ENCODE measurements around the gene TPGS2. TPM values are rescaled to one million over a fixed set of nuclear protein-coding genes. Genes with fewer than 3 reads are reported as not detected.

Gene TPGS2
- total RNA-seq, 2 experiments from 2014 or later, result 87.6 to 158 TPM

GRCh38 chr18:36843784-36844183 is 15.0 kb upstream of the TPGS2 start:
- no peak overlapping the region for H3K27ac Mint-ChIP-seq
- H3K27me3 Mint-ChIP-seq, result no peaks in the 10 kb centered on the region
- CTCF ChIA-PET, result no interaction called here
- intact Hi-C loops (cut with DNase I, micrococcal nuclease), result no loop called here
- peaks cover 25% of the 10 kb centered on the region for H3K36me3 Mint-ChIP-seq (ENCODE audit: low read depth)
- POLR2A ChIA-PET, result no interaction called here
- H3K4me1 Mint-ChIP-seq, result peaks cover 3% of the 10 kb centered on the region
- H3K9me3 Mint-ChIP-seq (ENCODE audit: low read depth), result no peaks in the 10 kb centered on the region
- DNase-seq, result no peak
- no peak overlapping the region for H3K4me3 Mint-ChIP-seq
- no peak for ATAC-seq

GRCh38 chr18:36843199-36843598 is 14.4 kb upstream of the TPGS2 start:
- Mint-ChIP-seq H3K4me3 (no peak overlapping the region), H3K27ac (no peak overlapping the region), H3K9me3 (ENCODE audit: low read depth) (peaks cover 2% of the 10 kb centered on the region), H3K27me3 (no peaks in the 10 kb centered on the region), H3K36me3 (ENCODE audit: low read depth) (peaks cover 26% of the 10 kb centered on the region), H3K4me1 (peaks cover 3% of the 10 kb centered on the region)
- ChIA-PET POLR2A (interaction anchor here (0.8 kb wide), 1 partner anchor 14 kb away, joined by 3 read pairs; no protein-coding TSS in a partner anchor), CTCF (no interaction called here)
- intact Hi-C loops (cut with DNase I, micrococcal nuclease), result no loop called here
- ATAC-seq (no peak), DNase-seq (no peak)

GRCh38 chr18:36839835-36840234 is 11.0 kb upstream of the TPGS2 start:
- peaks cover 2% of the 10 kb centered on the region for H3K9me3 Mint-ChIP-seq (ENCODE audit: low read depth)
- peaks cover 3% of the 10 kb centered on the region for H3K4me1 Mint-ChIP-seq
- intact Hi-C loops (cut with DNase I, micrococcal nuclease), result no loop called here
- no peaks in the 10 kb centered on the region for H3K27me3 Mint-ChIP-seq
- no peak for DNase-seq
- H3K4me3 Mint-ChIP-seq, result no peak overlapping the region
- CTCF ChIA-PET, result no interaction called here
- ATAC-seq, result no peak
- POLR2A ChIA-PET, result no interaction called here
- peaks cover 40% of the 10 kb centered on the region for H3K36me3 Mint-ChIP-seq (ENCODE audit: low read depth)
- no peak overlapping the region for H3K27ac Mint-ChIP-seq

- POLR2A ChIA-PET, result no interaction called here
- intact Hi-C loops (cut with DNase I, micrococcal nuclease), result no loop called here
- H3K9me3 Mint-ChIP-seq (ENCODE audit: low read depth), result peaks cover 2% of the 10 kb centered on the region
Measured at GRCh38 chr18:36835927-36836326, 7.1 kb upstream of the TPGS2 start.

GRCh38 chr18:36833120-36833519 is 4.3 kb upstream of the TPGS2 start:
- Mint-ChIP-seq H3K36me3 (ENCODE audit: low read depth) (peaks cover 17% of the 10 kb centered on the region), H3K4me1 (peaks cover 27% of the 10 kb centered on the region), H3K27me3 (no peaks in the 10 kb centered on the region), H3K9me3 (ENCODE audit: low read depth) (no peaks in the 10 kb centered on the region), H3K4me3 (no peak overlapping the region), H3K27ac (no peak overlapping the region)
- intact Hi-C loops (cut with DNase I, micrococcal nuclease), result no loop called here
- ATAC-seq (no peak), DNase-seq (no peak)
- CTCF ChIA-PET, result interaction anchor here (1.0 to 1.2 kb wide), 2 partner anchors 24 kb away, joined by 3 read pairs; no protein-coding TSS in a partner anchor
- POLR2A ChIA-PET, result no interaction called here

More at GRCh38 chr18:36835927-36836326, 7.1 kb upstream of the TPGS2 start:
- Mint-ChIP-seq H3K4me1 (peaks cover 12% of the 10 kb centered on the region), H3K36me3 (ENCODE audit: low read depth) (peaks cover 32% of the 10 kb centered on the region), H3K27ac (no peak overlapping the region), H3K4me3 (no peak overlapping the region), H3K27me3 (no peaks in the 10 kb centered on the region)
- no peak for ATAC-seq
- CTCF ChIA-PET, result no interaction called here
- no peak for DNase-seq

GRCh38 chr18:36831139-36831538 is 2.3 kb upstream of the TPGS2 start:
- Mint-ChIP-seq H3K36me3 (ENCODE audit: low read depth) (peaks cover 13% of the 10 kb centered on the region), H3K4me3 (no peak overlapping the region), H3K4me1 (peaks cover 35% of the 10 kb centered on the region), H3K27me3 (no peaks in the 10 kb centered on the region), H3K27ac (no peak overlapping the region), H3K9me3 (ENCODE audit: low read depth) (no peaks in the 10 kb centered on the region)
- DNase-seq, result no peak
- ChIA-PET POLR2A (no interaction called here), CTCF (no interaction called here)
- no peak for ATAC-seq
- intact Hi-C loops (cut with DNase I, micrococcal nuclease), result no loop called here

GRCh38 chr18:36830158-36830495 is 1.3 kb upstream of the TPGS2 start:
- ATAC-seq, result no peak
- ChIA-PET POLR2A (no interaction called here), CTCF (interaction anchor here (0.9 to 1.5 kb wide), 3 partner anchors 9 to 19 kb away, joined by 3 to 5 read pairs (median 4); no protein-coding TSS in a partner anchor)
- peak overlapping the region; percentile 73 for H3K27ac Mint-ChIP-seq
- peak overlapping the region; percentile 77 for H3K4me3 Mint-ChIP-seq
- no peak for DNase-seq
- no peaks in the 10 kb centered on the region for H3K27me3 Mint-ChIP-seq
- H3K4me1 Mint-ChIP-seq, result peaks cover 35% of the 10 kb centered on the region
- H3K36me3 Mint-ChIP-seq (ENCODE audit: low read depth), result peaks cover 13% of the 10 kb centered on the region
- no peaks in the 10 kb centered on the region for H3K9me3 Mint-ChIP-seq (ENCODE audit: low read depth)
- intact Hi-C loops (cut with DNase I, micrococcal nuclease), result no loop called here

GRCh38 chr18:36829362-36830157 is 758 bp upstream of the TPGS2 start:
- ChIA-PET POLR2A (interaction anchor here (0.6 to 0.7 kb wide), 3 partner anchors 13 to 1787 kb away, joined by 3 to 4 read pairs (median 4); no protein-coding TSS in a partner anchor), CTCF (interaction anchor here (0.8 to 1.5 kb wide), 4 partner anchors 9 to 23 kb away, joined by 3 to 5 read pairs (median 4); no protein-coding TSS in a partner anchor)
- Mint-ChIP-seq H3K27me3 (no peaks in the 10 kb centered on the region), H3K9me3 (ENCODE audit: low read depth) (no peaks in the 10 kb centered on the region), H3K27ac (peak overlapping the region; percentile 73), H3K36me3 (ENCODE audit: low read depth) (peaks cover 12% of the 10 kb centered on the region), H3K4me1 (peaks cover 35% of the 10 kb centered on the region), H3K4me3 (peak overlapping the region; percentile 77)
- DNase-seq, result peak; percentile 13
- intact Hi-C loops (cut with DNase I, micrococcal nuclease), result loop anchor here in 1 of 2 experiments (1.0 to 5.0 kb wide), 3 partner anchors 700 to 1332 kb away; partner anchors contain the start of genes ELP2, INO80C, RPRD1A and SLC39A6
- ATAC-seq, result no peak

GRCh38 chr18:36828157-36828629 is 609 bp downstream of the TPGS2 start:
- ChIA-PET POLR2A (interaction anchor here (0.6 kb wide), 1 partner anchor 700 kb away, joined by 4 read pairs; no protein-coding TSS in a partner anchor), CTCF (interaction anchor here (0.7 to 0.9 kb wide), 2 partner anchors 25 to 68 kb away, joined by 4 read pairs; no protein-coding TSS in a partner anchor)
- DNase-seq (peak; percentile 44), ATAC-seq (no peak)
- intact Hi-C loops (cut with DNase I, micrococcal nuclease), result loop anchor here (1.0 to 5.0 kb wide), 3 partner anchors 699 to 1331 kb away; partner anchors contain the start of genes ELP2 (in 1 of the 2), INO80C (in 1 of the 2), RMP24 (in 1 of the 2) and SLC39A6 (in 1 of the 2)
- H3K27me3 Mint-ChIP-seq, result no peaks in the 10 kb centered on the region
- H3K9me3 Mint-ChIP-seq (ENCODE audit: low read depth), result no peaks in the 10 kb centered on the region
- H3K27ac Mint-ChIP-seq, result peak overlapping the region; percentile 95
- peaks cover 16% of the 10 kb centered on the region for H3K36me3 Mint-ChIP-seq (ENCODE audit: low read depth)
- H3K4me3 Mint-ChIP-seq, result peak overlapping the region; percentile 77
- peaks cover 33% of the 10 kb centered on the region for H3K4me1 Mint-ChIP-seq

GRCh38 chr18:36826556-36826955 is 2.2 kb downstream of the TPGS2 start:
- Mint-ChIP-seq H3K27me3 (no peaks in the 10 kb centered on the region), H3K36me3 (ENCODE audit: low read depth) (peaks cover 19% of the 10 kb centered on the region), H3K4me3 (no peak overlapping the region), H3K9me3 (ENCODE audit: low read depth) (no peaks in the 10 kb centered on the region), H3K27ac (no peak overlapping the region), H3K4me1 (peaks cover 29% of the 10 kb centered on the region)
- ATAC-seq (no peak), DNase-seq (no peak)
- POLR2A ChIA-PET, result interaction anchor here (0.6 kb wide), 1 partner anchor 15 kb away, joined by 3 read pairs; no protein-coding TSS in a partner anchor
- intact Hi-C loops (cut with DNase I, micrococcal nuclease), result loop anchor here in 1 of 2 experiments (5.0 kb wide), 1 partner anchor 1329 kb away; the partner anchor contains the start of gene INO80C
- CTCF ChIA-PET, result interaction anchor here (1.2 kb wide), 1 partner anchor 12 kb away, joined by 3 read pairs; no protein-coding TSS in a partner anchor

- ChIA-PET CTCF (no interaction called here), POLR2A (no interaction called here)
- Mint-ChIP-seq H3K4me3 (no peak overlapping the region), H3K4me1 (peaks cover 20% of the 10 kb centered on the region), H3K9me3 (ENCODE audit: low read depth) (no peaks in the 10 kb centered on the region), H3K36me3 (ENCODE audit: low read depth) (peaks cover 24% of the 10 kb centered on the region), H3K27ac (no peak overlapping the region), H3K27me3 (no peaks in the 10 kb centered on the region)
- ATAC-seq (no peak), DNase-seq (no peak)
- intact Hi-C loops (cut with DNase I, micrococcal nuclease), result loop anchor here in 1 of 2 experiments (5.0 kb wide), 1 partner anchor 1328 kb away; the partner anchor contains the start of gene INO80C
Measured at GRCh38 chr18:36825526-36825925, 3.3 kb downstream of the TPGS2 start.
